Left hindlimb (tissue), 1 donor: Measurements from ENCODE around the gene WTIP.
"Not testable (repeated sequence)": the region's sequence is repeated elsewhere in the genome, so short reads cannot be mapped to it uniquely, and the experiment has no call there.

Source experiments
- DNase-seq: peaks from one replicate; pipeline ENCODE4 v3.0.0-alpha.2; 2018

WTIP gene

GRCh38 chr19:34504273-34504808 lies 22.8 kb downstream of the WTIP start:
- no peak for DNase-seq

- DNase-seq, result no peak
These were observed 23.3 kb downstream of the WTIP start for GRCh38 chr19:34504809-34505291.

DNA sequence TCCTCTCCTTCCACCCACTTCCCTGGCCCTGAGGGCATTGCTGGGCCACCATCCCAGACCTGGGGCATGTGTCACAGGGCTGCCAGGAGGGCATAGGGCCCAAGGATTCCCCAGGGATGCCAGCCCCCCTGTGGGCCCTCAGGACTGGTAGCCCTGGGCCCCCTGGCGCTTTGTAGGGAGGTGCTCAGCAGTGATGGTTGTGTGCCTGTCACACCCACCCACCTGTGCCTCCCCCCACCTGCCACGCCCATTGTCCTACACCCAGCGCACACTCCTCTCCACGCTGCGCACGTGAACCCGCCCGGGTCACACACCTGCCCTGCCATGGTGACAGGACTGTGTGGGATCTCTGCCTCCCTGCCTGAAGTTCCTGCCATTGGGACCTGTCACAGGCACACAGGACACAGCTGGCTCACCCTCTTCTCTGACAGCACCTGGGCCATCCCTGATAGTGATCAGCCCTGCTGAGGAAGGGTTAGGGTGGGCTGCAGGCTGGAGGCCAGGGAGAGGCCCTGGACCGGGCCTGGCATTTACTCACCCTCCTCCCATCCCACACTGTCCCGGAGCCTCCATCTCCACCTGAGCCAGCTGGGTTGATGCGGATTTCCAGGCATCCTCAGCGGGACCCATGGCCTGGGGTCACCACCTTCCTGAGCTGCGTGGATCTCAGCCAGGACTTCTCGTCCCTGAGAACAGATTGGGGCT lies 23.9 kb downstream of the WTIP start:
- DNase-seq, result no peak

DNA sequence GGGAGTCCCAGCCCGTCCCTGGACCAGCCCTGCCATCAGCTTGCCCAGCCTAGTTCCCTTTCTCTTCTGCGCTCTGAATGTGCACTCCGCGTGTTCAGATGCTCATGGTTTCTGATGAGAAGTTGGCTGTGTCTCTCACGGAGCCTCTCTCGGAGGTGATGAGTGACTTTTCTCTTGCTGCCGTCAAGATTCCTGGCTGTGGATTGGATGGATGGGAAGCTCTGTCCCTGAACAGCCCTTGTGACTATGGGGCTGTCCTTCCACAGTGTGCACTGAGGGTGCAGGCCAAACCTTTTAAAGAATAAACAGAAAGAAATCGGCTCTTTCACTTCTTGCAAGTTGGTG lies 24.4 kb downstream of the WTIP start:
- DNase-seq, result no peak

DNA sequence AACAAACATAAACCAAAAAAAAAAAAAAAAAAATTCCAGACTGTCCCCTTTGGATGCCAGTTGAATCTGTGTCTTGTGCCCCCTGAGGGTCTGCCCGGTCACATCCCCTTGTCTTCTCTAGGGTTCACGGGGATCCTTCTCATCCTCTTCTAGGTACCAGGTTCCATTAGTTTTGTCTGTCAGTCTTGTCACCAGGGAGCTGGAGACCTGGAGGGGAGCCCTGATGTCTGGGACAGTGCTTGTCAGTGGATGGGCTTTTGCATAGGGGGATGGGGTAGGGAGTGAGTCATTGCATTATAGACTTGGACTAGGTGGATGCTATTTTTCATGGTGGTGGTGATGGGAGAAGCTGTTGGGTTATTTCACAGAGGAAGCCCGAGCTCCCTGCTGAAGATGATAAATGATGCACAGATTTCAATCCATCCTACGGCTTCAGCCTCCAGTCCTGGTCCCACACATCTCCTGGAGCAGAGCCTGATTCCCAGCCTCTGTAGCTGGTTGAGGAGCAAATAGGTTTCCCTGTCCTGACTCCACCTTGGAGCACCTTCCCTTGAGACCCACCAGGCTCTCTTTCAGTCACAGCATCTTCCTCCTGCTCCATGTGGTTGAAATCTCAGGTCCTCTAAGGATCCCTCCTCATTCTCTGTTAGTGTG lies 26.0 kb downstream of the WTIP start:
- DNase-seq, result no peak

DNA sequence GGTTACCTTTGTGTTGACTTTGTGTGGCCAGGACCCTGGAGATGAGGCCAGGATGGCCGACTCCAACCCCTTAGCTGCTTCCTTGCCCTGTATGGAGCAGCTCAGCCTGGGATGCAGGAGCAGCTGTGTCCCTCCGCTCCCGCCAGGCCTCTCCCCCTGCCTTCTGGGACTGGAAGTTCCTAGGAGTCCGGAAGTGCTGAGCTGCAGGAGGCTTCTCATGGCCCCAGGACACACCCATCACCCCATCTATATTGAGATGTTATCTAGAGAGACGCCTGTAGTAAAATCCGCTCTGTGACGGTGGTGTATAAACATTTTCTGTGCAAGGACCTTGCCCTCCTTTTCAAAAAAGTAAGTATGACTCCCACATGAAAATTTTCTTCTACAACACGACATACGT lies 27.0 kb downstream of the WTIP start:
- no peak for DNase-seq

GRCh38 chr19:34510904-34511303 lies 29.3 kb downstream of the WTIP start:
- not testable (repeated sequence) for DNase-seq

GRCh38 chr19:34512254-34512822 lies 30.8 kb downstream of the WTIP start:
- no peak for DNase-seq

DNA sequence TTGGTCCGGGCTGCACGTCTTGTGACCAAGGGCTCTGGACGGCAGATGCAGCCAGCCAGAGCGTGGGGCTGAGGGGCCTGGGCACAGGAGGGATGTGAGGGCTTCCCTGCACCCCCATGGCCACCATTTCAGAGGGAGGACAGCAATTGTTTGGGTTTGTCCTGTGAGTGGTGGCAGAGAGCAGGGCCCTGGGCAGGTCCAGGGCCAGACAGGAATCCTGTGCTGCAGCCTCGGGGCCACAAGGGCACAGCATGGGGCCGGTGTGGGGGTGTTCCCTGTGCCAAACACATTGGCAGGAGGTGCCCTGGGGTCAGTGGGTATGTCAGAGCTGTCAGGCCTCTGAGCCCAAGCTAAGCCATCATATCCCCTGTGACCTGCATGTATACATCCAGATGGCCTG lies 32.2 kb downstream of the WTIP start:
- DNase-seq, result no peak

DNA sequence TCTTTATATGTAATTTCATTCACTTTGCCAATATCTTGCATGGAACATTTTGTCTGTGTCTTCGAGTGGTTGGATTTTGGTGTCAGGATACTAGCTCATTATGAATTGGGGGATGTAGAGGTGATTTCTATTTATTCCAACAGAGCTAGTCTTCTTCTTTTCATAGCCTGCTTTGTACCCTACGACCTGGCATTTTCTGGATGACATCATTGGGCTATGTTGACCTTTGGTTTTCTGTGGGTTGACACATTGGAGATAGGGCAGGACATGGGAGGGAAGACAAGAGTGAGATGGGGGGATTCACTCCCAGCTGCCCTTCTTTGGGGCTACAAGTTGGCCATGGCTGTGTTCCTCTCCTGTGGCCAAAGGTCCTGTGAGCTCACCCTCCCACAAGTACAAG lies 38.0 kb downstream of the WTIP start:
- no peak for DNase-seq

GRCh38 chr19:34523408-34523807 lies 41.9 kb downstream of the WTIP start:
- DNase-seq, result no peak

- DNase-seq, result no peak
These were observed 43.4 kb downstream of the WTIP start for GRCh38 chr19:34525001-34525400.

GRCh38 chr19:34534206-34534605 lies 52.6 kb downstream of the WTIP start:
- no peak for DNase-seq

GRCh38 chr19:34539396-34539795 lies 57.8 kb downstream of the WTIP start:
- DNase-seq, result no peak

DNA sequence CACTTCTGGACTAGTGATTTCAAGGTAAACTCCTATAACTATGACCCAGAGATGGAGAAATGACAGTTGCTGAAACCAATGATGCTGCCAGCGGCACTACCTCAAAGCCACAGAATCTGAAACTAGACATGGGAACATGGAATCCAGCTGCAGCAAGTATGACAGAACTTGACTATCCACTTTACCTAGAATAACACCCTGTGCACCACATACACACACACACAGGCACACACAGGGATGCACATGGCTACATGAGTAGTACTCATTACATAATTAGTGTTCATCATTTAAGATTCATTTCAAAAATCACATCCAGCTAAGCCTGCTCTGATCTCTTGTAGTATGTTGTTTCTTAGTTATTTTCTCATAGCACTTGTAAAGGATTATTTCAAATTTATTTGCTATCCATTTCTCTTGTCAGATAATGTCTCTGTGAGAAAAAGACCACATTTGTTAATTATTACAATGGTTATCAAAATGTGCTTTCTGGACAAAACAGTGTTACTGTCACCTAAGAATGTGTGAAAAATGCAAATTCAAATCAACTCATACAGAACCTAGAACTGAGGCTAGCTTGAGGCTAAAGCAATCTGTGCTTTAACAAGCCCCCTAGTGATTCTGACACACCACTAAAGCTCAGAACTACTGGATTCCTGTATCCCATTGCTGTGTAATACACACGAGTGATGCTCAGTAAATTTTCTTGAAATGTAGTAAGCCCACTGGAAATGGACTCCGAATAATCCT lies 59.4 kb downstream of the WTIP start:
- DNase-seq, result no peak

- no peak for DNase-seq
These were observed 68.3 kb downstream of the WTIP start for GRCh38 chr19:34549833-34550232.

- no peak for DNase-seq
These were observed 73.9 kb downstream of the WTIP start for GRCh38 chr19:34555447-34555846.

- no peak for DNase-seq
These were observed 74.9 kb downstream of the WTIP start for GRCh38 chr19:34556488-34556887.

DNA sequence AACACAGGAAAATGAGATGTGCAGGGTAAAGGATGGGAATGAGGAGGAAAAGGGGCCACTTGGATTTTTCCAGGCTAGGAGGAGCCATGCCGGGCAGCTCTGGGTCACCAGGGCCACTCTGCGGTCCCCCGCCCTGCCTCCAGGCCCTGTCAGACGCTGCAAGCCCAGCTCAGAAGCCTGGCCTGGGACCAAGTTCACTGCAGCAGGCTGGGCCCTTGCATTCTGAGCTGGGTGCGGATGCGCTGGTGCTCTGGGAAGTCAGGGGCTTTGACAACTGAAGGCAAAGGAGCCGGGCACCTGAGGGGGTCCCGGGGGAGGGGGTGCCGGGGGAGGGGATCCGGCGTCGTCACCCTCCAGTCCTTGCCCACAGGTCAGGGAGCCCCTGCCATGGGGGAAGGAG lies 77.5 kb downstream of the WTIP start:
- no peak for DNase-seq

- no peak for DNase-seq
These were observed 78.7 kb downstream of the WTIP start for GRCh38 chr19:34560229-34560628.
